SJSA1 (cell line): Measurements from ENCODE around the gene KCNQ2. TPM values are rescaled to one million over a fixed set of nuclear protein-coding genes. Genes with fewer than 3 reads are reported as not detected.

ENCODE experiments used
- DNase-seq, 2 experiments: peaks; one replicate each; pipeline ENCODE4 v3.0.0-alpha.2; 2015 to 2020; ENCODE audit warnings: low spot score in 2 of 2, low read depth in 1 of 2
- H3K27ac ChIP-seq: fragments of 250-450 bp; sonication (Bioruptor Pico); 2 replicates; pipeline ENCODE4 v1.5.1; 2020; ENCODE audit warnings: mild to moderate bottlenecking, moderate library complexity
- H3K27me3 ChIP-seq: fragments of 250-450 bp; sonication (Bioruptor Pico); replicated peaks from 2 replicates; pipeline ENCODE4 v1.5.1; 2020; ENCODE audit warnings: mild to moderate bottlenecking, moderate library complexity
- H3K36me3 ChIP-seq: fragments of 250-450 bp; sonication (Bioruptor Pico); 2 replicates; pipeline ENCODE4 v1.5.1; 2020; ENCODE audit warnings: mild to moderate bottlenecking
- H3K4me1 ChIP-seq: fragments of 250-450 bp; sonication (Bioruptor Pico); replicated peaks from 2 replicates; pipeline ENCODE4 v1.6.1; 2021; ENCODE audit warnings: mild to moderate bottlenecking
- H3K4me3 ChIP-seq: fragments of 250-450 bp; sonication (Bioruptor Pico); 2 replicates; pipeline ENCODE4 v1.5.1; 2020; ENCODE audit warnings: mild to moderate bottlenecking
- H3K9me3 ChIP-seq: fragments of 250-450 bp; sonication (Bioruptor Pico); replicated peaks from 2 replicates; pipeline ENCODE4 v1.5.1; 2020; ENCODE audit warnings: mild to moderate bottlenecking
- total RNA-seq: library from RNA; depleted of rRNA; stranded (reverse); fragments of >200 nt; shearing (Covaris generic); gene quantifications from 2 replicates; pipeline ENCODE4 v1.2.3, GENCODE V29; 2014

Gene KCNQ2
- total RNA-seq, 1 experiment from 2014 or later = not detected

GRCh38 chr20:63477944-63478343, 5.5 kb upstream of the KCNQ2 start:
- H3K27me3 ChIP-seq = peaks cover 92% of the 10 kb centered on the region

GRCh38 chr20:63477061-63477616, 4.7 kb upstream of the KCNQ2 start:
- no peak for DNase-seq
- no peaks in the 10 kb centered on the region for H3K9me3 ChIP-seq
- H3K4me1 ChIP-seq = no peaks in the 10 kb centered on the region
- peaks cover 88% of the 10 kb centered on the region for H3K27me3 ChIP-seq
- H3K27ac ChIP-seq = no peak overlapping the region
- H3K4me3 ChIP-seq = no peak overlapping the region
- no peaks in the 10 kb centered on the region for H3K36me3 ChIP-seq

More at GRCh38 chr20:63477944-63478343, 5.5 kb upstream of the KCNQ2 start:
- Histone ChIP-seq H3K36me3 (no peaks in the 10 kb centered on the region), H3K27ac (no peak overlapping the region), H3K4me3 (no peak overlapping the region), H3K4me1 (peaks cover 4% of the 10 kb centered on the region), H3K9me3 (no peaks in the 10 kb centered on the region)
- DNase-seq = no peak

GRCh38 chr20:63475209-63475608, 2.8 kb upstream of the KCNQ2 start:
- Histone ChIP-seq H3K27ac (no peak overlapping the region), H3K9me3 (no peaks in the 10 kb centered on the region), H3K27me3 (peaks cover 86% of the 10 kb centered on the region), H3K4me1 (no peaks in the 10 kb centered on the region), H3K4me3 (no peak overlapping the region), H3K36me3 (no peaks in the 10 kb centered on the region)
- no peak for DNase-seq

GRCh38 chr20:63473555-63474449, 1.3 kb upstream of the KCNQ2 start:
- H3K27ac ChIP-seq = no peak overlapping the region
- no peak overlapping the region for H3K4me3 ChIP-seq
- no peaks in the 10 kb centered on the region for H3K4me1 ChIP-seq
- DNase-seq = no peak
- peaks cover 92% of the 10 kb centered on the region for H3K27me3 ChIP-seq
- no peaks in the 10 kb centered on the region for H3K36me3 ChIP-seq
- H3K9me3 ChIP-seq = no peaks in the 10 kb centered on the region

DNA sequence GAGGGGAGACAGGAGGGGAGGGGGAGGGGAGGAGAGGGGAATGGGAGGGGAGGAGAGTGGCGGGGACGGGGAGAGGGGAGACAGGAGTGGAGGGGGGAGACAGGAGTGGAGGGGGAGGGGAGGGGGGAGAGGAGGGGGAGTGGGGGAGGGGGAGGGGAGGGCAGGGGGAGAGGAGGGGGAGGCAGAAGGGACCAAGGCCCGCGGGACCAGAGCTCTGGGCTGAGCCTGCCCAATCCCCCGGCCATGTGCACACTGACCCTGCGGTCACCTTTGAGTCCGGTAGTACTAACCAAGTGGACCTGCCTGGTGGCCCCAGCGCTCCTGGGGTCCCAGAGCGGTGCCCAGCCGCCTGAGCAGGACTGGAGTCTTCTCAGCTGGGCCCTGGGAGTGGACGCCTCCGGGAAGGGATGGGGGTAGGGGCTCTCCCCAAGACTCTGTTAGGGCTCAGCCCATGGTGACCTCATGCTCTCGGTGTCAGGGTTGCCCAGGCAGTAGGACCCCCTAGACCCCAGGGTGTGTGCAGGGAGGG, 471 bp upstream of the KCNQ2 start:
- Histone ChIP-seq H3K27ac (no peak overlapping the region), H3K27me3 (peaks cover 92% of the 10 kb centered on the region), H3K4me1 (no peaks in the 10 kb centered on the region)

GRCh38 chr20:63471717-63471980, 806 bp downstream of the KCNQ2 start:
- Histone ChIP-seq H3K36me3 (no peaks in the 10 kb centered on the region), H3K4me1 (no peaks in the 10 kb centered on the region), H3K9me3 (no peaks in the 10 kb centered on the region), H3K27me3 (peaks cover 92% of the 10 kb centered on the region), H3K4me3 (no peak overlapping the region), H3K27ac (no peak overlapping the region)
- no peak for DNase-seq

More for the DNA sequence above, 471 bp upstream of the KCNQ2 start:
- no peak for DNase-seq
- H3K36me3 ChIP-seq = no peaks in the 10 kb centered on the region
- H3K4me3 ChIP-seq = no peak overlapping the region
- no peaks in the 10 kb centered on the region for H3K9me3 ChIP-seq

DNA sequence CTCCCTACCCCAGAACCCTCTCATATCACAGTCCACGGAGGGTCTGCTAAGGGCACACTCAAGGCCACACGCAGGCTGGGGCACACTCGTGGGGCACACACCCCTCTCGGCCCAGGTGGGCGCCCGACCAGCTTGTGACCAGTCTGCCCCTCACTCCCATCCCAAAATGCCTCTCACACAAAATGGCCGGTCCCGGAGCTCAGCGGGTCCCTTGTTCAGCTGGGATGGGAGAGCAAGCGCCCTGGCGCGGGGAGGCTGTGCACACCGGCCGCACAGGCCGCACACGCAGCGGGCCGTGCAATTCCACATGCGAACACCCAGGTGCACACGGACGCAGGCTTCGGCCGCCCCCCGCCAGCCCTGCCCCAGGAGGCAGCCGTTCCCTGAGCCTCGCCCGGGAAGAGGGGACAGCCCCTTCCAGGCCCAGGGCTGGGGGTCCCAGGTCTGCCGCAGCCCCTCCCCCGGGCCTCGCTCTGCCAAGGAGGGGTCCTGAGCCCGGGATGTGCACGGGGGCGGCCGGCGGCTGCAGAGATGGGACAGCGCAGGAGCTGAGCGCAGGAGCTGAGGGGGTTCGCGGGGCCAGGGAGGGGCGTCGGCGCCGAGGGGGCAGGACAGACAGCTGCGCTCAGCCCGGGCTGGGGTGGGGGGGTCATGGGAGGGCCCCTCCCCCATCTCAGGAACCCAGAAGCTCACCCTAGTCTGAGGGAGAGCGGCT, 1.3 kb downstream of the KCNQ2 start:
- Histone ChIP-seq H3K36me3 (no peaks in the 10 kb centered on the region), H3K4me1 (no peaks in the 10 kb centered on the region), H3K4me3 (no peak overlapping the region), H3K27ac (no peak overlapping the region), H3K9me3 (no peaks in the 10 kb centered on the region), H3K27me3 (peaks cover 92% of the 10 kb centered on the region)
- no peak for DNase-seq

- DNase-seq = no peak
- Histone ChIP-seq H3K36me3 (no peaks in the 10 kb centered on the region), H3K4me3 (no peak overlapping the region), H3K9me3 (no peaks in the 10 kb centered on the region), H3K27me3 (peaks cover 92% of the 10 kb centered on the region), H3K4me1 (no peaks in the 10 kb centered on the region), H3K27ac (no peak overlapping the region)
Measured at GRCh38 chr20:63470410-63470809, 2.0 kb downstream of the KCNQ2 start.

- Histone ChIP-seq H3K9me3 (no peaks in the 10 kb centered on the region), H3K36me3 (no peaks in the 10 kb centered on the region), H3K4me1 (no peaks in the 10 kb centered on the region), H3K27ac (no peak overlapping the region), H3K4me3 (no peak overlapping the region), H3K27me3 (peaks cover 92% of the 10 kb centered on the region)
- no peak for DNase-seq
Measured at GRCh38 chr20:63469713-63470101, 2.7 kb downstream of the KCNQ2 start.

DNA sequence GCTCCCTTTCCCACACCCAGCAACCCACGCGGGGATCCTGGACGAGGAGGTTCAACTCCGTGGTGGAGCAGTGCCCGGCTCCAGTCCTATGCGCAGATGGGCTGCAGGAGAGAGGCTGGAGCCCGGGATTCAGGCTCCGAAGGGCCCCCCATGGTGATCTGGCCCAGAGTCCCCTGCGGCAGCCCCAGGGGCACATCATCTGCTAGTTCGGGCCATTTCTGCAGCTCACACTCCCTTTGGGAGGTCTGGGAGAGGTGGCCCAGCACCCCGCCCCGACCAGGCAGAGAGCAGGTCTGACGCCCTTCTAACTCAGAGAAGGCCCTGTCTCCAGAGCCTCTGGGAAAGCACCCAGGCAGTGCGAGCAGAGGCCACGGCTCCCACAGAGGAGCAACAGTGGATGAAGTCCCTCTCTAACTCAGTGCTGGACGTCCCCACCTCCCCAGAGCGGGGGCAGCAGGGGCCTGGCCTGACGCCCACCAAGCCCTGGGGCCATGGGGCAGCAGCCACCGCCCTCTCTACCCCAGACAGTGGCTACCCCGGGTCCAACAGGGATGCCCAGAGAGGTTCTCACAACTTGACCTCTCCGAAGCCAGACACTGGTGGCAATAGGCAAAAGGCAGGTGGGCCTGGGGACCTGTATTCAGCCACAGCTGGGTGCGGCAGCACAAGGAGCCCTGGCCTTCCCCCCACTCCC, 3.3 kb downstream of the KCNQ2 start:
- H3K4me1 ChIP-seq = no peaks in the 10 kb centered on the region
- H3K36me3 ChIP-seq = no peaks in the 10 kb centered on the region
- H3K27me3 ChIP-seq = peaks cover 92% of the 10 kb centered on the region
- DNase-seq = no peak
- H3K9me3 ChIP-seq = no peaks in the 10 kb centered on the region
- no peak overlapping the region for H3K27ac ChIP-seq
- H3K4me3 ChIP-seq = no peak overlapping the region

DNA sequence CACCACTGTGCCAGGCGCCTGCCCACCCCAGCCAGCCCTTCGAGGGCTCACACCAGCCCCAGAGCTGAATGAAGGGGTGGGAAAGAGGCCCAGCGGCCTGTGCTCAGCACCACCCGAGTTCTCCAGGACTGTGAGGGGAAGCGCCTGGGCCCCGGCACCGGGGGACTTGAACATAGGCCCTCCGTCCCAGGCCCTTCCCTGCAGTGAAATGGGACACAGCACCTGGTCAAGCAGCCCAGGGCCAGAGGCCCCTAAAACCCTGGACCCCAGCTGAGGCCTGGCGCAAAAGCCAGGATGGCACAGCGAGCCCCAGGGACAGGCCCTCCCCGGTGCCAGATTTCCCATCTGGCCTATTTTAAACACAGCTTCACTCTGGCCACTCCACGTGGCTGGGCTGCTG, 4.0 kb downstream of the KCNQ2 start:
- no peak overlapping the region for H3K27ac ChIP-seq
- no peaks in the 10 kb centered on the region for H3K4me1 ChIP-seq
- peaks cover 92% of the 10 kb centered on the region for H3K27me3 ChIP-seq
- no peak for DNase-seq
- H3K4me3 ChIP-seq = no peak overlapping the region
- no peaks in the 10 kb centered on the region for H3K9me3 ChIP-seq
- H3K36me3 ChIP-seq = no peaks in the 10 kb centered on the region

- Histone ChIP-seq H3K36me3 (no peaks in the 10 kb centered on the region), H3K4me3 (no peak overlapping the region), H3K27me3 (peaks cover 97% of the 10 kb centered on the region), H3K9me3 (no peaks in the 10 kb centered on the region), H3K4me1 (no peaks in the 10 kb centered on the region), H3K27ac (no peak overlapping the region)
- no peak for DNase-seq
Measured at GRCh38 chr20:63467294-63468083, 5.0 kb downstream of the KCNQ2 start.

- Histone ChIP-seq H3K4me3 (no peak overlapping the region), H3K9me3 (no peaks in the 10 kb centered on the region), H3K27me3 (peaks cover 93% of the 10 kb centered on the region), H3K4me1 (no peaks in the 10 kb centered on the region), H3K27ac (no peak overlapping the region), H3K36me3 (no peaks in the 10 kb centered on the region)
- DNase-seq = no peak
Measured at GRCh38 chr20:63466861-63467260, 5.6 kb downstream of the KCNQ2 start.
